GM15510 (cell line): ENCODE measurements around the gene ZNF385D.

ENCODE experiments used
- POLR2A ChIP-seq: IDR thresholded peaks from 3 replicates; pipeline ENCODE4 v1.6.1; 2011; ENCODE audit warnings: borderline replicate concordance; ENCODE audit not compliant: insufficient read length; ENCODE audit errors: extremely low read depth

ZNF385D gene

DNA sequence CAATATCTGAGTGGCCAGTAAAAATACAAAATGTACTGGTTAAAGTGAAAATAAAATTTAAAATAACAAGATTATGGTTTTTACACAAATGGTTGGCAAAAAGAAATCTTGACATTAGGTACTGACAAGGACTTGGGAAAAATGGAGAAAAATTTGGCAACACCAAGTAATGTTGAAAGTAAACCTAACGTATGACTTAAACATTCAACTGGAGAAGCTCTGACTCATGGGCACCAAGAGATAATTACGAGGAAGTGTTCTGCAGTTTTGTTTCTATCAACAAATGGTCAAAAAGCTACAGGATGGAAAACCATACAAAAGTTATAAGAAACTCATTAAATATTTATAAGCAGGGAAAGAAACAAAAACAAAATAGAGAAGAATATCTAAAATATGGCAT, 177.7 kb downstream of the ZNF385D start:
- TF ChIP-seq POLR2A = no peak

DNA sequence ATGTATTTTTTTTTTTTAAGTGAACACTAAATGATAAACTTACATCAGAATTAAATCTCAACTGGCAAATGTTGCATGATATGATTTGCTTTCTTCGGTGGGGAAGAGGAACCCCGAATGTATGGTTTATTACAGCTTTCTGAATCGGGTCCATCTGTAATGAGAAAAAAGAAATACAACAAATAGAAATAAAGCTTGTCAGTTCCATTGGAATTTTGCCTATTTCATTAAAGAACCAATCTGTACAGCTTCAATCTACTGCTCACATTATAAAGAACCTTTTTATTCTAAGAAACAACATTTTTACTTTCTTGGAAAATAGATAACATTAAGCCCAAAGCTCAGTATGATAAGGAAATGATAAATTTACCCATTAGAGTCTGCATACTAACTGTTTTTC, 186.5 kb downstream of the ZNF385D start:
- TF ChIP-seq POLR2A = no peak

DNA sequence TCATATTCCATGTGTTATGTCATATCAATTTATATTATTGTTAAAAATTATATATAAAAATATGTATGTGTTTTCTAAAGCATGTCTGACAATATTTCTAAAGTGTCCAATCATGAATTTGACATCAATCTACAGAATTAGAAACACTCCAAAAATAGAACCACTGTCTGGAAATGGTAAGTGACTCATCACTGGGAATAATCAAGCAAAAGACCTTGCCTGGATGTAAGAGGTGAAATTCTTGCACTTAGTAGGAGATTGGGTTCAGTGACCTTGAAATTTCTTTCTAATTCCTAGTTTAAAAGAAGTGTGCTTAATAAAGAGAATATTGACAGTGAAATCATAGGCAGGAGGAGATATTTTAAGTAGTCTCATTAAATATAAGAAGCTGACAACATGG, 188.8 kb downstream of the ZNF385D start:
- no peak for TF ChIP-seq POLR2A

DNA sequence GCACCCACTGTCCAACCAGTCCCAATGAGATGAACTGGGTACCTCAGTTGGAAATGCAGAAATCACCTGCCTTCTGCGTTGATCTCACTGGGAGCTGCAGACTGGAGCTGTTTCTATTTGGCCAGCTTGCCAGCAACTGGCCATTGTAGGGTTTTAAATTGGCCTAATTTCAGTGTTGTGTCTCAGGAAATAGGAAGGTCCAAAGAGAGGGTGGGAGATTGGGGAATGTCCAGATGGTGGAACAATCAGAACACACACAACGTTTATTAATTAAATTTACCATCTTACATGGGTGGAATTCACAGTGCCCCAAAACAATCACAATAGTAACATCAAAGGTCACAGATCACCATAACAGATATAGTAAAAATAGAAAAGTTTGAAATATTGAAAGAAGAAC, 189.5 kb downstream of the ZNF385D start:
- no peak for TF ChIP-seq POLR2A

DNA sequence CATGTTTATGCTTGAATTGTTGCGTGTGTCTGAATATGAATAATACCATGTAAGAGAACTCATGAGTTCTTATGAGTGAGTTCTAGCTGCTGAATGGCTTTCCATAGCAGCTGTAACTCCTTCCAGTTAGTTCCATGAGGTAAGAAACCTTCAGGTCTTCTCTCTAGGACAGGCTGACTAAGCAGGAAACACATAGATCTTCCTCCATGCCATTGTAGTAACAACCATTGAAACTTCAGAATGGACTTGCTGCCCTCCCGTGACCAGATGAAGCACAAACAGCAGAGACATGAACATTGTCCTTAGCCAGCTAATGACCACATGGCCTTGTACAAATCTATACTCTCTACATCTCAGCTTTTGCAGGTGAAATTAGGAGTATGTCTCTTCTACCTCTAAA, 200.0 kb downstream of the ZNF385D start:
- TF ChIP-seq POLR2A = no peak

DNA sequence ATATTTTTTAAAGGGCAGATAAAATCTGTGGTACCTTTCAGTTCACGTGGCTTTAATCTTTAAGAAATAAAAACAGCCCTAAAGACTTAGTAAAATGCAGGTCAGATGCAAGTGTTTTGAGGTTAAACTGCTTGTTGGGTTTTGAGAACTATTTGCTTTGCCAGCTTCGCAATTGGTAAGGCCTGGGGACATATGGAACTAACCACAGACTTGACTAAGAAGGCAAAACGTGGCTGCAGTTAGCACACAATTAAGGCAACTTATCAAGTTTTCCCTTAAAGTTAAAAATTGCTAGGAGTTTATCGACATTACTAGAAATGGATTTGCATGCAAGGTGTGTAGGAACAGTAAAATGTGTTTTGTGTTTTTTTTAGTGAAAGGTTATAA, 206.9 kb downstream of the ZNF385D start:
- no peak for TF ChIP-seq POLR2A

DNA sequence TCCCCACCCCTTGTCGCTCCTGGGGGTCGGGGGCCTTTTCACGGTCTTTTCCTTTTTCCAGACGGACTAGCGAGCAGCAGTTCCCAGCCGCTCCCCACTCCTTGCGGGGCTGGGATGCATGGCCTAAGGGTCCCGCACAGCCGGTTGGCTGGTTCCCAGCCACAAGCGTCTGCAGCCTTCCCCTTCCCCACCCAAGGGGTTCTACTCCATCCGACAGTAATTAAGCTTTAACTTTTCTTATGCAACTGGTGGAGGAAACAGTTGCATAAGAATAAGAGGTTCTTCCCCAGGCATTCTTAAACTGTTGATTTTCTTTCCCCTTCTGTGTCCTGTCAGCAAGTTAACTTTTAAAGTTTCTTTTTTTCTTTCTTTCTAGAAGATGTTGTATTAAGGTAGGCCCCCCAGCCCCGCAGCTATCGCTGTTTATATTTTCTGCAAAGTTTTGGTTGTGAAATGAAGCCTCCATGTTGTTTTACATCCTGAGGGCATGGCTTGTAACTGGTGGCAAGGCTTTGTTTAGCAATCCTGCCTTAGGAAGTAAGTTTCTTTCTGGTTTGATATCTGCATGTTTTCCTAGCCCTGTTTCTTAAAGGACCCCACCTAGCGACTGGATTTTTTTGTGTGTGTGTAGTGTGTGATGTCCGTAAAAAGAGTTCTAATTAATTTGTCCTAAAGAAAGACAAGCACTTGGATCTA, 207.5 kb downstream of the ZNF385D start:
- no peak for TF ChIP-seq POLR2A

DNA sequence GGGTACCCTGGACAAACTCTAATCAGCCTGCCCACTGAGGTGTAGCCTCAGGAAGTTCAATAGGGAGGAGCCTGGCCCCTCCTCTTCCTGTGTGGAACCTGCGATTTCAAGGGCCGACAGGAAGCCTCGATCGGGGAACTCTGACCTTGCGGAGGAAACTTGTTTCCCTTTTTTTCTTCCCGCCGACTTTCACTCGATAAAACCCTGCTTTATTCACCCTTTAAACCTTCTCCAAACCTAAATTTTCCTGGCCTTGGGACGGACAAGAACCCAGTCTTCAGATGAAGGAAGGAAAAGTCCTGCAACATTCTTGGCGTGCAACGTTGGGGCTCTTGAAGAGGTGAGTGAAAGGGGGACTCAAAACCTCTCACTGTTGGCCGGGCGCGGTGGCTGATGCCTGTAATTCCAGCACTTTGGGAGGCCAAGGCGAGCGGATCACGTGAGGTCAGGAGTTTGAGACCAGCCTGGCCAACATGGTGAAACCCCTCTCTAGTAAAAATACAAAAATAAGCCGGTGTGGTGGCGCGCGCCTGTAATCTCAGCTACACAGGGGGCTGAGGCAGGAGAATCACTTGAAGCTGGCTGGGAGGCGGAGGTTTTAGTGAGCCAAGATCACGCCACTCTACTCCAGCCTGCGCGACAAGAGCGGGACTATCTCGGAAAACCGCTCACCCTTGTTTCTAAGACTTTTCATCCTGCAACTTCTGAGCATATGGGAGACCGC, 208.2 kb downstream of the ZNF385D start:
- no peak for TF ChIP-seq POLR2A

DNA sequence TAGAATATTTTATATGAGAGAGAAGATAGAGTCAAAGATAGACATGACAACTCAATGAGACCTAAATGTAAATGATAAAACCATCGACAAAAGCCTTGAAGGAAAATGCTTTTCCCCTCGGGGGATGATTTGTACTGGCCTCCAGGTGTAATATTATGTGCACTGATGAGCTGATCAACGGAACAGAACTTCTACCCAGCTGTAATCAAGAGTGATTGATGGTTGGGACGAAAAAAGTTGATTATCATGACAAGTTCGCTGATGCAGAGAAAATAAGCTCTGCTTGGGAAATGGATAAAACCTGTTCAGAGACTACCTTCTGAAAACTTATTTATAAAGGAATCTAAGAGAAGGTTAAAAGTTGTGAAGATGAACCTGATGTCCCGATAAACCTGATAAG, 210.7 kb downstream of the ZNF385D start:
- no peak for TF ChIP-seq POLR2A

DNA sequence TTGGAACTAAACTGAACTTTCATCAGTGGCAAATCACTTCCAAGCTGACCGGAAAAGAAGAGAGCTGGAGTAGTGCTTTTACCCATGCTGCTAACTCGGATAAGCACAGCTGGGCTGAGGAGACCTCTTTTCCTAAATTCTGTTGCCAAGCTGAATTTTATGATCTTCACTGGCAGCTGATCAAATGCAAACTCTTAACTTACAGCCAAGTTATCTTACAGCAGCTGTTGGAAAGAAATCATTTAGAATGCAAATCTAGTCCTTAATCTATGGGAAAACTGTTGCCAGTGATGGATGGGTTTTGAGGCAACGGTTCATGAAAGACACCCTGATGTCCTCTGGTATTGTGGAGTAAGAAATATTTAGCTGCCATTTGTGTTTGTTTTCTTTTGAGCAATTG, 216.5 kb downstream of the ZNF385D start:
- TF ChIP-seq POLR2A = no peak

DNA sequence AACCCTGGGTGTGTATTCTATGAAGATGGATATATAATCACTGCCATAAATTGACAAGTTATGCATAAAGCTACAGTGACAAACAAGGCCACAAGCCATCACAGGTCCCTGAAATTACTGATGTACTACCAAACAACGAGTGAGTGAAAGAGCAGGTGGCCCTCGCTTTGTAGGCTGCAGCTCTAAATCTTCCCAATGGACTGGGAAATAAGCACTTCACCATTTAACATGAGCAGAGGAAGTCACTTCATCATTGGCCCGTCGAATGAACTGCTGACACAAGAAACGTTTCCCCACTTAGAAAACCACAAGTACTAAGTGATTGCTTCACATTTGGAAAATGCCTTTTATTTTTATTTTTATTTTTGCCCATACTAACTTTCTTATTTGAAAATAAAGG, 218.0 kb downstream of the ZNF385D start:
- TF ChIP-seq POLR2A = no peak

DNA sequence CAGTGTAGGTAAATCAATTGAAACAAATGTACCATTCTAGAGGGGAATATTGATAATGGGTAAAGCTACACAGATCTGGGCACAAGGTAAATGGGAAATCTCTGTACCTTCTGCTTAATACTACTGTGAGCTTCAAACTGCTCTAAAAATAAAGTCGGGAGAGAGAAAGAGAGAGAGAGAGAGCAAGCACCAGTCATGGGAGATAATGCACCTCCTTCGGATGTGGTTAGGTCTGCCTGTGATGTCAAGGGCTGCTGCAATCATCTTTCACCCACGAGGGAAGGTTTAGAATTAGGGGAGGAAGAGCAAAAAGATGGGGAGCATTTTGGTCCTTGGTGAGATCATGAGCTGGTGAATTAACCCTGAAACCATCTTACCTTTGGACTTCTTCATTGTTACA, 219.1 kb downstream of the ZNF385D start:
- TF ChIP-seq POLR2A = no peak

DNA sequence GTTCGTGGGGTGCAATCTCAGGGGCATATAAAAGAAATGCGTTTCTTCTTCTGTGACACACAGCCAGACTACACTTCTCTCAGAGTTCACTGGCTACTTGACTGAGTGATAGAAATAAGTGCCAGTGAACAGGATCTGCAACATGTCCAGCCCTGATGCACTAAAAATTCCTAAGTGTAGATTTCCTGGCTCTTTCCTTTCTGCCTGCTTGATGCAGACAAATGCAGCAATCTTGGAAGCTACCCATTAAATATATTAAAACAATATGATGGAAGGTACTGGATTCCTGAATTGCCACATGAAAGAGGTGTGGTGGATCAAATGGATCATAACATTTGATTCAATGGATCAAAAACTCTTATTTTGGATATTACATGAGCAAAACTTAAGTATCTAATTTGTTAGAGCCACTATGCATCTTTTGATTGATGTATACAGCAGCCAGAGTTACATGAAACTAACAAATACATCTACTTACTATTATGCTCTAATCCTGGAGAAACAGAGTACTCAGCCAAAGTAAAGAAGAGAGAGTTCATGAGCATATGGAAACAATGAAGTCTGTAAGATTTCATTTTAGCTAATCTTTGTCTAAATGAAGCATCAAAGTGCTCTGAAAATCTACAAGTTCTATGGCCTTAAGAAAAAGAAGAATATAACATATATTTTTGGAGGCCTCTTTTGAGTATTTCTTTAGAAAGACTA, 222.6 kb downstream of the ZNF385D start:
- no peak for TF ChIP-seq POLR2A

DNA sequence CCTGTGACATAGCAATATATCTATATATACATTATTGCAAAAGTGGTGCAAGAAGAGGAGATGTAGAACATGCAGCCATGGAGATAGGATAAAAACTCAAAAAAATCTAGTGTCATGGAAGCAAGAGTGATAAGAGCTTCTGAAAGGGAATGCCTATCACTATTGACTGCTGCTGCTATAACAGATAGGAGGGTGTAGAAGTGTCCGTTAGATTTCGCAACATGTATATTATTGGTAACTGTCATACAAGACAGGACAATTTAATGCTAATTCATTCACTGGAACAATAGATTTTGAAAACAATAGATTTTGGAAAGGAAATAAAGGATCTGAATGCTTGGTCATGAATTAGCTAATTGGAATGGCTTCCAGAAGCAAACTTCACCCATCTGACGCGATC, 224.5 kb downstream of the ZNF385D start:
- no peak for TF ChIP-seq POLR2A

DNA sequence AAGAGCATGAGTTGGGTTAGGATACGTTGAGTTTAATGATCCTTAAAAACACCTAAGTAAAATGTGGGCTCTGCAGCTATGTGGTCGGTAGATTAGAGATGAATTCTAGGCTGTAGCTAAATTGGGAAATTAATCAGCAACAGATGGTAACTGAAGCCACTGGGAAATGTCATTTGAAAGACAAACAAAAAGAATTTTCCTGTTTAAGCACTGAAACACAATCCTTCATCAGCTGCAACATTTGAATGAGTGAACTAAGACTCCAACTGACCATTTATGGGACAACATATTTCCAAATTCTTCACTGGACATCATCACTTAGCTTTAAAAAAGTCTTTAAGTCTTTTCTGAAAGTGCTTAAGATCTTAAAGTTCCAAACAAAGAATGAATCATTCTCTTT, 226.9 kb downstream of the ZNF385D start:
- TF ChIP-seq POLR2A = no peak
